Left ventricle myocardium inferior (tissue), 1 donor: Measurements from ENCODE around the gene AGTR1. TPM values are rescaled to one million over a fixed set of nuclear protein-coding genes. Genes with fewer than 3 reads are reported as not detected.

Experiments used
- DNase-seq: peaks from one replicate; pipeline ENCODE4 v3.0.0-alpha.2; 2020
- H3K27ac ChIP-seq: fragments of 200-600 bp; replicated peaks from 2 replicates; pipeline ENCODE4 v1.8.0; 2021
- H3K27me3 ChIP-seq: fragments of 200-600 bp; 2 replicates; pipeline ENCODE4 v1.8.0; 2021; ENCODE audit warnings: low read depth
- H3K36me3 ChIP-seq: fragments of 200-600 bp; 2 replicates; pipeline ENCODE4 v1.8.0; 2021
- H3K4me1 ChIP-seq: fragments of 200-600 bp; 2 replicates; pipeline ENCODE4 v1.8.0; 2021
- H3K4me3 ChIP-seq: fragments of 200-600 bp; 2 replicates; pipeline ENCODE4 v1.8.0; 2021; ENCODE audit warnings: mild to moderate bottlenecking, moderate library complexity
- H3K9me3 ChIP-seq: fragments of 200-600 bp; replicated peaks from 2 replicates; pipeline ENCODE4 v1.8.0; 2021
- intact Hi-C: fragments of 100-400 bp; cut with micrococcal nuclease; formaldehyde crosslinking; loops from one replicate; pipeline ENCODE4 v1.11.0; 2022
- total RNA-seq: library from RNA; stranded (reverse); fragmentation: NEBNext Ultra II Directional; extraction: Animal tissue kit (Norgen Biotek cat#: 25700); gene quantifications from one replicate; pipeline ENCODE4 v1.2.1, GENCODE V29; 2021
- TF ChIP-seq, protein P1 (sequence below): fragments of 200-600 bp; IDR thresholded peaks from 2 replicates; pipeline ENCODE4 v1.8.0; 2021; ENCODE audit warnings: antibody characterized with exemption, mild to moderate bottlenecking, borderline replicate concordance
- donor health status: DM: no; HTN: yes; CAD: no; lungs with severe emphysema.

AGTR1 gene
- total RNA-seq, 1 donor from 2014 or later: 1.2 TPM

DNA sequence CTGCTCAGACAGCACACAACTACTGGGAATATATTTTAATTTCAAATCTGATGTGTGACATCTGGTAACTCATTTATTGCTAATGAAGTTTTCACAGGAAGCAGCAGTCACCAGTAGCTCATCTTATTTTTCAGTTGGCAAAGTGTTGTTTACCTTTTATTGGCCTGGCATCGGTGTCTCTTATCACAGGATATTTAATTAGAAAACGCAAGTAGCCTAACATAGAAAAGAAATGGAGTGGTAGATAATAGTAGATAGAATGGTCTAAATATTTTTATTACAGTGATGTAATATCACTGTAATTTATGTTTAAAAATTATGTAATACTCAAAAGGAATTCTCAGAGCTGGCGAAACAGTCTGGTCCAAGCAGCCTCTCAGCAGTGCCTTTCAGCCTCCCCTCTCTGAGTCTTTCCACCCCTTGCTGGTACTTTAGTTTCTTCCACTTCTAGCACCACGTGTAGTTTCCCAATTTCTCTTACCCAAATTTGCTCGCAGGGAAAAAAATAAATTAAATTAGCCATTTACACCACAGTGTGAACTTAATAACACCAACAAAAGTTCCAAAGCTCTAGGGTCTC lies 31.9 kb downstream of the AGTR1 start:
- Histone ChIP-seq H3K9me3 (no peaks in the 10 kb centered on the region), H3K4me3 (no peak overlapping the region), H3K36me3 (no peaks in the 10 kb centered on the region), H3K4me1 (no peaks in the 10 kb centered on the region), H3K27ac (no peak overlapping the region), H3K27me3 (no peaks in the 10 kb centered on the region)
- TF ChIP-seq, protein P1, sequence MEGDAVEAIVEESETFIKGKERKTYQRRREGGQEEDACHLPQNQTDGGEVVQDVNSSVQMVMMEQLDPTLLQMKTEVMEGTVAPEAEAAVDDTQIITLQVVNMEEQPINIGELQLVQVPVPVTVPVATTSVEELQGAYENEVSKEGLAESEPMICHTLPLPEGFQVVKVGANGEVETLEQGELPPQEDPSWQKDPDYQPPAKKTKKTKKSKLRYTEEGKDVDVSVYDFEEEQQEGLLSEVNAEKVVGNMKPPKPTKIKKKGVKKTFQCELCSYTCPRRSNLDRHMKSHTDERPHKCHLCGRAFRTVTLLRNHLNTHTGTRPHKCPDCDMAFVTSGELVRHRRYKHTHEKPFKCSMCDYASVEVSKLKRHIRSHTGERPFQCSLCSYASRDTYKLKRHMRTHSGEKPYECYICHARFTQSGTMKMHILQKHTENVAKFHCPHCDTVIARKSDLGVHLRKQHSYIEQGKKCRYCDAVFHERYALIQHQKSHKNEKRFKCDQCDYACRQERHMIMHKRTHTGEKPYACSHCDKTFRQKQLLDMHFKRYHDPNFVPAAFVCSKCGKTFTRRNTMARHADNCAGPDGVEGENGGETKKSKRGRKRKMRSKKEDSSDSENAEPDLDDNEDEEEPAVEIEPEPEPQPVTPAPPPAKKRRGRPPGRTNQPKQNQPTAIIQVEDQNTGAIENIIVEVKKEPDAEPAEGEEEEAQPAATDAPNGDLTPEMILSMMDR: no peak
- DNase-seq: no peak
- intact Hi-C loops: no loop called here

DNA sequence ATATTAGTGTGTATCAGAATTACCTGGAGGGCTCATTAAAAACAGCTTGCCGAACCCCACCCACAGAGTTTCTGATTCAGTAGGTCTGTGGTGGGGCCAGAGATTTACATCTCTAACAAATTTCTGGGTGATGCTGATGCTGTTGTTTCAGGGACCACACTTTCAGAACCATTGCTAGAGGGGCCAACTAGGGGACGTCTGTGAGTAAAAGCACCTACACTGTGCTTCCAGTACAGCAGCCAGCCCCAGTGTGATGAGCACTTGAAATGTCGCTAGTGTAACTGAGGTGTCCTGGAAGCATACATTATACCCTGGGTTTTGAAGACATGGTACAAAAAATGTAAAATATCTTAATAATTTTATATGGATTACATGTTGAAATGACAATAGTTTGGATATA lies 33.0 kb downstream of the AGTR1 start:
- intact Hi-C loops: no loop called here
- TF ChIP-seq, protein P1: no peak
- Histone ChIP-seq H3K4me1 (no peaks in the 10 kb centered on the region), H3K27ac (no peak overlapping the region), H3K9me3 (no peaks in the 10 kb centered on the region), H3K36me3 (no peaks in the 10 kb centered on the region), H3K27me3 (no peaks in the 10 kb centered on the region), H3K4me3 (no peak overlapping the region)
- DNase-seq: no peak

DNA sequence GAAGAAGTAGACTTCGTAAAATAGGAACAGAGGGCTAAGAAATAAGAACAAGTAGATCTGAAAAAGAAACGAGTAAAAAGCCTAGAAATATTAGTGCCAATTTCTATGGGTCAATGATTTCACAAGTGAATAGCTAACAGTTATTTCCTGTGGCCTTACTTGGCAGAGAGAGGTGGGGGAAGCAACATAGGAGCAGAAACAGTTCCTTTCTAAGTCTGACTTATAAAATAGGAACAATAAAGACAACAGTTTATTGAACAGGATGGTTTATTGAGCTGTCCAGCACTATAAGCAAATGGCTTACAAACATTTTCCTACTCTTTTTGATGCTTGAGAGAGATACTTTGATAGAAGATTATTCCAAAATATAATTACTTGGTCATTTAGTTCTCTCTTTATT lies 37.9 kb downstream of the AGTR1 start:
- Histone ChIP-seq H3K9me3 (no peaks in the 10 kb centered on the region), H3K27ac (no peak overlapping the region), H3K36me3 (no peaks in the 10 kb centered on the region), H3K27me3 (no peaks in the 10 kb centered on the region), H3K4me3 (no peak overlapping the region), H3K4me1 (no peaks in the 10 kb centered on the region)
- intact Hi-C loops: no loop called here
- TF ChIP-seq, protein P1: no peak
- no peak for DNase-seq

DNA sequence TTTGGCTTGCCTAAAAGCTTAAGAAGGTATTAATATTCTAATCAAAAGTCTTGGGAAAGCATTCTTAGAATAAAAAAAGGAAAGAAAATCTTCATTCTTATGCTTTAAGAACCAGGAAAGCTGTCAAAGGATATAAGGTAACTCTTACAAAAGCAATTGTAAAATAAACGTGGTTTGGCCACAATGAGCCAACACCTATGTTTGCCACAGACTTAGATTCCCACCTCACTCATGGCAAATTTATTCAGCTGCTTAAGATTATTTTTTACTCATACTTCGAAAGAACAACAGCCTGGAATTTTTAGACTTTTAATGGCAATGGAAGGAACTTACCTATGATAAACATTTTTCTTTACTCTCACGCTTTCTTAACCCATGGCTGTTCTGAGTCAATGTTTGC lies 38.4 kb downstream of the AGTR1 start:
- H3K36me3 ChIP-seq: no peaks in the 10 kb centered on the region
- intact Hi-C loops: no loop called here
- H3K27me3 ChIP-seq: no peaks in the 10 kb centered on the region
- H3K4me3 ChIP-seq: no peak overlapping the region
- no peaks in the 10 kb centered on the region for H3K4me1 ChIP-seq
- TF ChIP-seq, protein P1: no peak
- no peak for DNase-seq
- no peaks in the 10 kb centered on the region for H3K9me3 ChIP-seq
- no peak overlapping the region for H3K27ac ChIP-seq

DNA sequence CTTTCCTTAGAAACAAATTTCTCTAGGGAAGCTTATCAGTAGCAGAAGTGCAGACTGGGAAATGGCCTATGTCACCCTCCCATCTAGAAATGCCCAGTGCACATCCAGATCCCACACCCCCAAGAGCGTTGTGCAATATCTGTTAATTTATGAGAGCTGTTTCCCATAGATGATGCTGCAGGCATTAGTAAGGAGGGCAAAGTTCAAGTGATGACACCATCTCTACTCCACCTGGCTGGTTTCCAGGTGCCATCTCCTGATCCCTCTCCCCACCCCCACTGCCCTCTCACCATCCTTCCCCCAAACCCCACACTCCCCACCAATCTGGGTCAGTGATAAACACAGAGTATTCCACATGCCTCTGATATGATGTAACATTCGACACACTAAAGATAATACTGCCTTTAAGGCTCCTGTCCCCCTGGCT lies 39.4 kb downstream of the AGTR1 start:
- no peak for DNase-seq
- Histone ChIP-seq H3K4me1 (no peaks in the 10 kb centered on the region), H3K4me3 (no peak overlapping the region), H3K27me3 (no peaks in the 10 kb centered on the region), H3K27ac (no peak overlapping the region), H3K9me3 (no peaks in the 10 kb centered on the region), H3K36me3 (no peaks in the 10 kb centered on the region)
- TF ChIP-seq, protein P1: no peak
- intact Hi-C loops: no loop called here
